Epithelial cell of proximal tubule (primary cell): Measurements from ENCODE around the gene AGPAT4. TPM values are rescaled to one million over a fixed set of nuclear protein-coding genes. Genes with fewer than 3 reads are reported as not detected.
"Not testable (repeated sequence)": the region's sequence is repeated elsewhere in the genome, so short reads cannot be mapped to it uniquely, and the experiment has no call there.

ENCODE experiments used
- DNase-seq: peaks from one replicate; pipeline ENCODE4 v3.0.0-alpha.2; 2011; ENCODE audit warnings: low read depth
- H3K4me3 ChIP-seq: 2 replicates; pipeline ENCODE4 v1.5.1; 2011; ENCODE audit warnings: low read depth, mild to moderate bottlenecking, low read length
- CTCF ChIP-seq: conservative IDR thresholded peaks from 2 replicates; pipeline ENCODE4 v1.5.1; 2012; ENCODE audit warnings: low read depth, mild to moderate bottlenecking, low read length
- total RNA-seq: library from RNA; depleted of rRNA; stranded (reverse); fragments of >200 nt; gene quantifications from 2 replicates; pipeline ENCODE4 v1.2.3, GENCODE V29; 2015

The AGPAT4 gene
- total RNA-seq, 1 donor from 2014 or later: 12.2 TPM

GRCh38 chr6:161128230-161128629 is 145.6 kb downstream of the AGPAT4 start:
- no peak for TF ChIP-seq CTCF
- H3K4me3 ChIP-seq: no peak overlapping the region
- DNase-seq: no peak

- H3K4me3 ChIP-seq: no peak overlapping the region
- no peak for TF ChIP-seq CTCF
- DNase-seq: no peak
Measured at GRCh38 chr6:161127071-161127740, 146.7 kb downstream of the AGPAT4 start.

GRCh38 chr6:161125591-161125990 is 148.3 kb downstream of the AGPAT4 start:
- no peak for TF ChIP-seq CTCF
- DNase-seq: no peak
- H3K4me3 ChIP-seq: no peak overlapping the region

GRCh38 chr6:161123319-161123718 is 150.5 kb downstream of the AGPAT4 start:
- H3K4me3 ChIP-seq, DNase-seq: not testable (repeated sequence)

- no peak overlapping the region for H3K4me3 ChIP-seq
- no peak for TF ChIP-seq CTCF
- no peak for DNase-seq
Measured at GRCh38 chr6:161117942-161118341, 155.9 kb downstream of the AGPAT4 start.

- DNase-seq: no peak
- TF ChIP-seq CTCF: no peak
Measured at GRCh38 chr6:161117308-161117707, 156.6 kb downstream of the AGPAT4 start.

GRCh38 chr6:161116554-161116953 is 157.3 kb downstream of the AGPAT4 start:
- TF ChIP-seq CTCF: no peak
- no peak overlapping the region for H3K4me3 ChIP-seq
- DNase-seq: no peak

More at GRCh38 chr6:161117308-161117707, 156.6 kb downstream of the AGPAT4 start:
- H3K4me3 ChIP-seq: no peak overlapping the region
